ENCODE results near the gene FXYD3.

The FXYD3 gene, protein sequence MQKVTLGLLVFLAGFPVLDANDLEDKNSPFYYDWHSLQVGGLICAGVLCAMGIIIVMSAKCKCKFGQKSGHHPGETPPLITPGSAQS

GRCh38 chr19:35115177-35115951, at the start of gene FXYD3:
FXYD3 (plus strand) TSS chr19:35115823; CDS start chr19:35119377, 3,554 bp downstream.
- no peak for DNase-seq (ENCODE audit: low spot score)

GRCh38 chr19:35066121-35066520, 49.5 kb upstream of the FXYD3 start:
- no peak for DNase-seq (ENCODE audit: low spot score)

DNA sequence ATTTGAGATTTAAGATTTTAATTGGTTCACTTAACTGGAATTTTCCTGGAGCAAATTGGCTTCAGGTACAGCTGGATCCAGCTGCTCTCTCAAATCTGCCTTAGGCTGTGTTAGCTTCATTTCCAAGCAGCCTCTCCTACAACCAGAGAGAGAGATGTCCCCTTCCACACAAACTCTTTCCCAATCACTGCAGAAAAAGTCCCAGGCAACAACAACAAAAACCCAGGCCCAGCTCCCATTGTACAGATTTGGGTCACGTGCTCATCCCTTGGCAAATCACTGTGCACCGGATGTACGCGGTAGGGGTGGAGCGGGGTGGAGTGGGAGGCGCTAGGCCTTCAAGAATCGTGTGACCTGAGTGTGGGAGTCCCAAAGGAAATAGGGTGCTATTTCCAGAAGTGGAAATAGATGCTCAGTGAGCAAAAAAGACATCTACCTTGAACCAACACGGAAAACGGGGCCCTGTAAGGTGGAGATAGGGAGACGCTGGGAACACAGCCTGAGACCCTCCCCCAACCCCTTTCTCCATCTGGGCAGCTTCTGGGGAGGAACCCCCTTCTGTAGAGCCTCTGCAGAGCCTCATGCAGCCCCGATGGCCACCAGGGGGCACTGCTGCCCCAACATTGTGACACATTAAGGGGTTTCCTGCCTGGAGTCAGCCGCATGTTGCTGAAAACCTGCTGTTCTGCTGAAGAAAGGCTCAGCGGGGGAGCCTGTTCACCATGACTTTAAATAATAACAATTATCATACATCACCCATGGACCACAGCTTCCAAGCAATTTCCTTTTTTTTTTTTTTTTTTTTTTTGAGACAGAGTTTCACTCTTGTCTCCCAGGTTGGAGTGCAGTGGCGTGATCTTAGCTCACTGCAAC, 48.7 kb upstream of the FXYD3 start:
- peak; percentile 94 for DNase-seq (ENCODE audit: low spot score)

- DNase-seq (ENCODE audit: low spot score): no peak
Observed at GRCh38 chr19:35068941-35069634, 46.5 kb upstream of the FXYD3 start.

DNA sequence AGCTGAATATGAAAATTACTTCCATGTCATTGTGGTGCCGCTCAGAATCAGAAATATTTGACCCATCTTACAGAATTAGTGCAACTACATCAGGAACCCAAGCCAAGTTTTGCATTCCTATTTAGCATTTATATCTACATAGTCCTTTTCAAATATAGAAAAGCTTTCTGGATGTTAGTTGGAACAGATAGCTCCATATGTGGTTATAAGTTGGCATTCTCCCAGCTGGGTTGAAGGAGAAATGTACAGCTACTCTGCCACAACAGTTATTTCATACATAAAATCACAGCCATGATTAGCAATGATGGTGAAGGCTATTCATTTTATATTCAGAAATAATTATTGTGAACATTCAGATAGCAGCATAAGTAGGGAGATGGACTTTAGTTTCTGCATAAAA, 45.9 kb upstream of the FXYD3 start:
- DNase-seq (ENCODE audit: low spot score): no peak

- no peak for DNase-seq (ENCODE audit: low spot score)
Observed at GRCh38 chr19:35070471-35070870, 45.2 kb upstream of the FXYD3 start.

DNA sequence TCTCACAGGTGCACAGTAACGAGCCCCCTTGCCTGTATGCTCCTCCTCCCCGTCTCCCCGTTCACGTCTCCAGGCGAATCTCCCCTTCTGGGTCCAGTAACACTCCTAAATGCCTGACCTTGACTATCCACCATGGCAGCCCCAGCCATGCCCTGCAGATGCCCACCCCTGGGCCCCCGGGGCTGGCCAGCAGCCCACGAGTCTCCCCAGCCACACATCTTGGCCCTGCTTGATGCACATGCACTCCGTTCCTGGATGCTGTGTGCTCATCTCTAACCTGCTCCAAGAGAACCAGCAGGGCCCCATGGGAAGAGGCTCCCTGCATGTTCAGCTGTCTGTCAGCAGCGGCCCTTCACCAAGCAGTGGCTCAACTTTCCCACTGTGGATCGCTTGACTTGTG, 42.1 kb upstream of the FXYD3 start:
- DNase-seq (ENCODE audit: low spot score): no peak

GRCh38 chr19:35073941-35074340, 41.7 kb upstream of the FXYD3 start:
- no peak for DNase-seq (ENCODE audit: low spot score)

GRCh38 chr19:35074426-35075201, 41.0 kb upstream of the FXYD3 start:
- no peak for DNase-seq (ENCODE audit: low spot score)

DNA sequence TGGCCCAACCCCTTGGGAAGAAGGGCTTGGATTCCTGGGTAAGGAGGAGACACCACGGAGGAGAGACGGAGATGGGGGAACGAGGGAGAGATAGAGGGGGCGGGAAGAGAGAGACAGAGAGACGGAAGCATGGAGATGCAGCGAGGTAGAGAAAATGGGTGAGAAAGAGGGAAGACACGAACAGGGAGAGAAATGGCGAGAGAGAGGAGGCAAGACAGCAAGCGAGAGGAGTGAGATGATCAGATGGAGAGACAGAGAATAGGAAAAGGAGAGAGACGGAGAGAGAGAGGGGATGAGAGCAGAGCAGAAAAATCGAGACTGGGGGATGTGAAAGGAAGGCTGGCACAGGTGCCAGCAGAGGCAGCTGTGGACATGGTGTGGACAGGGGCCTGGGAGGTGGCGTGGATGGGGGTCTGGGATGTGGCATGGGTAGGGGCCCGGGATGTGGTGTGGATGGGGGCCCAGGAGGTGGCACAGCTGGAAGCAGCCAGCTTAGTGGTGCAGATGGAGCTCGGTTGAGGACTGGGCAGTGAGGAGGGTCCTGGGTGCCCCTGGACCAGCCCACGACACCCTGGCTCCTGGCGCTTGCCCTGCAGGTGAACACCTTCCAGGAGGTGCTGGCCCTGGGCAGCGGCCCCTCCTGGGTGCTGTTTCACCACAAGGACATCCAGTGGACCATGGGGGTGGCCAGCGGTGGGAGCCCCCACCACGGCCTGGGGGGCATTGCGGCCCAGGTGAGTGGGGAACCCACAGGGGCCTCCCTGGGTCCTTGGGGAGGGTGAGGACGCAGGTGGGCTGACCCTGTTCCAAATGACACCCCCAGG, 40.2 kb upstream of the FXYD3 start:
- DNase-seq (ENCODE audit: low spot score): no peak

DNA sequence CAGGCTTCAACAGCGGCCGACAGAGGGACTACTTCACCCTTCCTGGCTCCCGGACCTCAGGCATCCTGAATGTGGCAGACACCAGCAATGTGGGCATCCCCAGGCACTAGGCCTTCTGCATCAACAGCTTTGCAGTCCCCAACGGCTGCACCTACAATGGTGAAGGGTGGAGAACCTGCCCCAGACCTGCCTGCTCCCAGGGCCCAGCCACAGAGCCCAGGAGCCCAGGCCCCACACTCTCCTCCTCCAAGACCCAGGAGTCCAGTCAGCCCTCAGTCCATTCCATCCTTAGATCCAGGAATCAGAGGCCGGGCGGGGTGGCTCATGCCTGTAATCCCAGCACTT, 39.6 kb upstream of the FXYD3 start:
- DNase-seq (ENCODE audit: low spot score): no peak

DNA sequence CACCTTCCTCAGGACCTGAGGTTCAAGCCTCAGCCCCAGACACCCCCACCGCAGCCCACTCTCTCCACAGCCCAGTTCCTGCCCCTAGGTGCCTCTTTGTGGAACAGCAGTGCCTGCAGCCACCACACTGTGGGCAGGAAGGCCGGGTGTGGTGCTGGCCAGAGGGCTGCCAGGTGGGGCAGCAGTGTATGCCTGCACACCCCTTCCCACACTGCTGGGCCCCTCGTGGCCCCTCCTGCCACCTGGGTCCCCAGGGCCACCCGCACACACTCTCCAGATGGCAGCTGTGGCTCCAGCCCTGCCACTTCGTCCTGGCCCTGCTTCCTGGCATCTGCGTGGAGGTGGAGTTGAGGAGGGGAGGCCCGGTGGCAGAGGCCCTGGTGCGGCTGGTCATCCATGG, 39.0 kb upstream of the FXYD3 start:
- DNase-seq (ENCODE audit: low spot score): no peak

DNA sequence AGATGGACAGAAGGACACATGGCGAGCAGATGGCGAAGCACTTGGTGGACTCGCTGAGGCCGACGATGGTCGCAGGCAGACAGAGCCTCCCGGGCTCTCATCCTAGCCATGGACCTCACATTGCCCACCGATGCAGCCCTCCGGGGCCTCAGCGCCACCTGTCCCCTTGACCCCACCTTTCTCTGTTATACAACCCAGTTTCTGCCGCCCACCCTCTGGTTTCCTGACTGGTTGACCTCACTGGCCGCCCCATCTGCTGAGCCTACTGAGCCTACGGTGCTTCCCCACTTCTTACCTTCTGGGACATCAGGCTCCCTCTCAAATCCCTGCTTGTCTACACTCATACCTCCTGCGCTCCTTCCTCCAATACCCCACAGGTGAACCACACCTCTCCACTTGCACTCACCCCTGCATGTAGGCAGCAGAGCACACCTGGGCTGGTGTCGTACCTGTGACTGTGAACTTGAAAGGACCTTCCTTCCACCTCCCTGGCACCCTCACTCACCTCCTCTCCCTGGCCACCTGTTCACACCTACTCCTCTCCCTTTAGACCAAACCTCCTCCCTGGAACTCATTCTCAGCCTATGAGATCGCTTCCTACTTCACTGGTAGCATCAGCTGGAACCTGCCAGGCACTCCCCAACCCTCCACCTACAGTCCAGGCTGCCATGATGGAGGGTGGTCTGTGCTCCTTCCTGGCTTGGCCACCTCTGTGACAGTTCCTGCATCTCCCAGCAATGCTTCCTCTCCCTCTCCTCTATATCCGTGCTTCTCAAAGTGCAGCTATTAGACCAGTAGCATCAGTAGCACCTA, 38.0 kb upstream of the FXYD3 start:
- DNase-seq (ENCODE audit: low spot score): no peak

GRCh38 chr19:35079826-35080225, 35.8 kb upstream of the FXYD3 start:
- no peak for DNase-seq (ENCODE audit: low spot score)

- no peak for DNase-seq (ENCODE audit: low spot score)
Observed at GRCh38 chr19:35080613-35081170, 34.9 kb upstream of the FXYD3 start.

- DNase-seq (ENCODE audit: low spot score): no peak
Observed at GRCh38 chr19:35081201-35081600, 34.4 kb upstream of the FXYD3 start.

DNA sequence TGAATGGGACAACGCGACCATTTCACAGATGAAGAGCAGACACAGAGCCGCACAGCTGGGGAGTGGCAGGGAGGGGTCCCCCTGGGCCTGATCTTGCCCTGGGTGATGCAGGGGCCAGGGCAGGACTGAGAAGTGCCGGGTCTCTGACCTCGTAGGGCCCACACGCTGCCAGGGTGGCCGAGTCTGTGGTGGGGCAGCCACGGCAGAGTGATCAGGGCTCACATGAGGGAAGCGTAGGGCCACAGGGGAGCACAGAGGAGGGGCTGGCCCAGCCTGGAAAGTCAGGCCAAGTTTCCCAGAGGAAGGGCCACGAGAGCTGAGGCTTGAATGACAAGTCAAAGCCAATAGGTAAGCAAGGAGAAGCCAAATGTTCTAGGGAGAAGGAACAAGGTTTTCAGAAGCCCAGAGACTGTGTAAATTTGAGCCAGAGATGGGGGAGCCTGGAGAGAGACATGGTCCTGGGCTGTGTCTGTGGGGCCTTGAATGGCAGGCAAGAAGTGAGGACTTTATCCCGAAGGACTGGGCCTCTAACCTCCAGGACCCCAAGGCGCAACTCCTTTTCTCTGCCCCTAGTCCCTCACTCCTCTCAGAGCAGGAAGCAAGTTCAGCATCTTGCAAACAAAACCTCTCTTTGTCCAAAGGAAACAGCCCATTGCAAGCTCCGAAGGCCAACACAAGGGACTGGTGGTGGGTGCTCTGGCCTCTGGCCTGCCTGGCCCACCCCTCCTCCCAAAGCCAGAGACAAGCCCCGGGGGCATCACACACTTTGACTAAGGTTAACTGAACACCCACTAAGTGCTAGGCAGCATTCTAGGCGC, 31.7 kb upstream of the FXYD3 start:
- DNase-seq (ENCODE audit: low spot score): peak; percentile 37

DNA sequence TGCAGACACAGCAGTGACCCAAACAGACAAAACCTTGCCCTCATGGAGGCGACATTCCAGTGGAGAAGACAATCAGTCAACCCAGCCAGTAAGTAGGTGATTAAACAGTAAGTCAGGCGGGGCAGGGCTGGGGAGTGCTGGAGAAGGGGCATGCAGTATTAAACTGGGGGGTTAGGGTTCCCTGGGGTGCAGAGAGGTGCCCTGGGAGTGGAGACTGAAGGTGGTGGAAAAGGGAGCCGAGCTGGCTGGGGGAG, 31.2 kb upstream of the FXYD3 start:
- no peak for DNase-seq (ENCODE audit: low spot score)

DNA sequence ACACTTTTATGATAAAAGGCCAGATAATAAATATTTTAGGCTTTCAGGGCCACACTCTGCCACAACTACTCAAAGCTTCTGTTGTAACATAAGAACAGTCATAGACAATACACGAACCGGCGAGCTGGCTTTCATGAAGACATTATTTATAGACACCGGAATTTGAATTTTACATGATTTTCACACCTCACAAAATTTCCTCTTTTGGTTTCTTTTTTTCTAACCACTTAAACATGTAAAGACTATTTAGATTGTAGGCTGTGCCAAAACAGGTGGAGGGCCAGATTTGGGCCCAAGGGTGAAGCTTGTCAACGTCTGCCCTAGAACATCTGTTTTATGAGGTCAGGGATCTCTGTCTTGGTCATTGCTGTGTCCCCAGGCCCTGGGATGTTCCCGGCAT, 29.7 kb upstream of the FXYD3 start:
- peak; percentile 71 for DNase-seq (ENCODE audit: low spot score)

Measured in germinal center (tissue), 1 donor.